Uterus (tissue), 4 donors: ENCODE data around the gene ANKRD55. TPM values are rescaled to one million over a fixed set of nuclear protein-coding genes. Genes with fewer than 3 reads are reported as not detected.

Source experiments
- DNase-seq, 2 donors: peaks; one replicate each; pipeline ENCODE4 v3.0.0-alpha.2; 2019 to 2020
- H3K27ac ChIP-seq, 2 donors: fragments of 200-600 bp; sonication (generic); 1 replicate in 1 of 2; 2 replicates in 1 of 2; pipeline ENCODE4 v1.5.1; 2016 to 2018
- H3K27me3 ChIP-seq, 2 donors: fragments of 200-600 bp; sonication (generic); one replicate each; pipeline ENCODE4 v1.5.1; 2018 to 2019; ENCODE audit warnings: control low read depth in 1 of 2
- H3K36me3 ChIP-seq, 2 donors: fragments of 200-600 bp; sonication (generic); one replicate each; pipeline ENCODE4 v1.5.1; 2019; ENCODE audit warnings: control low read depth in 1 of 2
- H3K4me1 ChIP-seq, 2 donors: fragments of 200-600 bp; sonication (generic); one replicate each; pipeline ENCODE4 v1.5.1; 2018 to 2019; ENCODE audit warnings: control low read depth in 1 of 2
- H3K4me3 ChIP-seq, 2 donors: fragments of 200-600 bp; sonication (generic); 1 replicate in 1 of 2; 2 replicates in 1 of 2; pipeline ENCODE4 v1.5.1; 2018 to 2019; ENCODE audit warnings: mild to moderate bottlenecking in 1 of 2
- H3K9me3 ChIP-seq, 2 donors: fragments of 200-600 bp; sonication (generic); one replicate each; pipeline ENCODE4 v1.5.1; 2019; ENCODE audit warnings: control low read depth in 1 of 2
- CTCF ChIP-seq, 4 experiments: fragments of 200-600 bp in 2 of 4; fragments of 450-650 bp in 2 of 4; sonication (generic) in 2 of 4; IDR thresholded peaks; one replicate each; pipeline ENCODE4 v1.5.1; 2016 to 2019; ENCODE audit warnings: antibody characterized with exemption in 4 of 4, mild to moderate bottlenecking in 2 of 4, moderate library complexity in 1 of 4
- POLR2A ChIP-seq, 2 donors: fragments of 450-650 bp; IDR thresholded peaks; one replicate each; pipeline ENCODE4 v1.6.1; 2016; ENCODE audit warnings: antibody characterized with exemption in 2 of 2, mild to moderate bottlenecking in 1 of 2, moderate library complexity in 1 of 2
- intact Hi-C: fragments of 100-400 bp; cut with DNase I; formaldehyde crosslinking; loops from one replicate; pipeline ENCODE4 v1.15.1; 2023; ENCODE audit warnings: low total_unique reads
- total RNA-seq, 4 donors: library from RNA; depleted of rRNA in 3 of 4; stranded (reverse); fragments of >200 nt in 3 of 4; gene quantifications; one replicate each; pipeline versions ENCODE4 v1.1.0 to v1.2.4, GENCODE V29; 2014 to 2023
- donor health status: DM: yes; HTN: yes; CAD: no.

ANKRD55 gene
- total RNA-seq, 4 donors from 2014 or later, result 0.55 TPM; not detected in 3

GRCh38 chr5:56094579-56095361 is 138.4 kb downstream of the ANKRD55 start:
- H3K9me3 ChIP-seq, result no peaks in the 10 kb centered on the region
- DNase-seq, result no peak

GRCh38 chr5:56093970-56094369 is 139.2 kb downstream of the ANKRD55 start:
- Histone ChIP-seq H3K27ac (no peak overlapping the region), H3K4me3 (no peak overlapping the region), H3K9me3 (no peaks in the 10 kb centered on the region), H3K27me3 (no peaks in the 10 kb centered on the region), H3K36me3 (no peaks in the 10 kb centered on the region), H3K4me1 (no peaks in the 10 kb centered on the region)
- TF ChIP-seq CTCF (IDR thresholded peaks at IDR 0.05) (no peak), POLR2A (IDR thresholded peaks at IDR 0.05) (no peak)
- intact Hi-C loops, result no loop called here
- DNase-seq, result no peak

More at GRCh38 chr5:56094579-56095361, 138.4 kb downstream of the ANKRD55 start:
- Histone ChIP-seq H3K27ac (no peak overlapping the region), H3K27me3 (no peaks in the 10 kb centered on the region), H3K4me1 (no peaks in the 10 kb centered on the region), H3K4me3 (no peak overlapping the region), H3K36me3 (no peaks in the 10 kb centered on the region)
- no peak for TF ChIP-seq CTCF (IDR thresholded peaks at IDR 0.05)
- no peak for TF ChIP-seq POLR2A (IDR thresholded peaks at IDR 0.05)
- intact Hi-C loops, result no loop called here

- H3K4me3 ChIP-seq, result no peak overlapping the region
- H3K27me3 ChIP-seq, result no peaks in the 10 kb centered on the region
- H3K27ac ChIP-seq, result no peak overlapping the region
- H3K9me3 ChIP-seq, result no peaks in the 10 kb centered on the region
- DNase-seq, result no peak
- intact Hi-C loops, result no loop called here
- H3K36me3 ChIP-seq, result no peaks in the 10 kb centered on the region
- no peak for TF ChIP-seq CTCF (IDR thresholded peaks at IDR 0.05)
- no peaks in the 10 kb centered on the region for H3K4me1 ChIP-seq
Measured at GRCh38 chr5:56092115-56092514, 141.0 kb downstream of the ANKRD55 start.

- Histone ChIP-seq H3K4me3 (no peak overlapping the region), H3K27me3 (no peaks in the 10 kb centered on the region), H3K27ac (no peak overlapping the region), H3K4me1 (no peaks in the 10 kb centered on the region), H3K9me3 (no peaks in the 10 kb centered on the region), H3K36me3 (no peaks in the 10 kb centered on the region)
- no peak for DNase-seq
- no peak for TF ChIP-seq POLR2A (IDR thresholded peaks at IDR 0.05)
- TF ChIP-seq CTCF (IDR thresholded peaks at IDR 0.05), result no peak
- intact Hi-C loops, result no loop called here
Measured at GRCh38 chr5:56091664-56092063, 141.5 kb downstream of the ANKRD55 start.

- Histone ChIP-seq H3K4me1 (no peaks in the 10 kb centered on the region), H3K9me3 (no peaks in the 10 kb centered on the region), H3K27ac (no peak overlapping the region), H3K4me3 (no peak overlapping the region), H3K27me3 (no peaks in the 10 kb centered on the region), H3K36me3 (no peaks in the 10 kb centered on the region)
- intact Hi-C loops, result no loop called here
- TF ChIP-seq CTCF (IDR thresholded peaks at IDR 0.05) (no peak), POLR2A (IDR thresholded peaks at IDR 0.05) (no peak)
- no peak for DNase-seq
Measured at GRCh38 chr5:56090793-56091460, 142.2 kb downstream of the ANKRD55 start.
